ENCODE data around the gene CLCN1. TPM values are rescaled to one million over a fixed set of nuclear protein-coding genes. Genes with fewer than 3 reads are reported as not detected.
"Not testable (repeated sequence)": the region's sequence is repeated elsewhere in the genome, so short reads cannot be mapped to it uniquely, and the experiment has no call there.

Gene CLCN1
- total RNA-seq, 1 experiment from 2014 or later = not detected

GRCh38 chr7:143384661-143385631 is 69.0 kb downstream of the CLCN1 start:
- peak; percentile 74 for DNase-seq (ENCODE audit: low read depth)

- DNase-seq (ENCODE audit: low read depth) = no peak
Observed at GRCh38 chr7:143385891-143386781, 70.2 kb downstream of the CLCN1 start.

- DNase-seq (ENCODE audit: low read depth) = no peak
Observed at GRCh38 chr7:143387156-143387975, 71.5 kb downstream of the CLCN1 start.

- no peak for DNase-seq (ENCODE audit: low read depth)
Observed at GRCh38 chr7:143388051-143388450, 72.1 kb downstream of the CLCN1 start.

GRCh38 chr7:143388491-143389101 is 72.7 kb downstream of the CLCN1 start:
- no peak for DNase-seq (ENCODE audit: low read depth)

GRCh38 chr7:143389316-143390103 is 73.6 kb downstream of the CLCN1 start:
- no peak for DNase-seq (ENCODE audit: low read depth)

GRCh38 chr7:143390104-143390772 is 74.3 kb downstream of the CLCN1 start:
- DNase-seq (ENCODE audit: low read depth) = no peak

- DNase-seq (ENCODE audit: low read depth) = no peak
Observed at GRCh38 chr7:143390773-143391317, 74.9 kb downstream of the CLCN1 start.

- DNase-seq (ENCODE audit: low read depth) = peak; percentile 91
Observed at GRCh38 chr7:143391462-143392404, 75.8 kb downstream of the CLCN1 start.

GRCh38 chr7:143392427-143392826 is 76.5 kb downstream of the CLCN1 start:
- DNase-seq (ENCODE audit: low read depth) = not testable (repeated sequence)

GRCh38 chr7:143392875-143393266 is 77.0 kb downstream of the CLCN1 start:
- no peak for DNase-seq (ENCODE audit: low read depth)

GRCh38 chr7:143393267-143394041 is 77.5 kb downstream of the CLCN1 start:
- DNase-seq (ENCODE audit: low read depth) = no peak

GRCh38 chr7:143394068-143394467 is 78.2 kb downstream of the CLCN1 start:
- DNase-seq (ENCODE audit: low read depth) = no peak

- DNase-seq (ENCODE audit: low read depth) = no peak
Observed at GRCh38 chr7:143394777-143395176, 78.9 kb downstream of the CLCN1 start.

- no peak for DNase-seq (ENCODE audit: low read depth)
Observed at GRCh38 chr7:143395187-143396149, 79.6 kb downstream of the CLCN1 start.

GRCh38 chr7:143396182-143396581 is 80.3 kb downstream of the CLCN1 start:
- no peak for DNase-seq (ENCODE audit: low read depth)

Measured in LHCN-M2 (cell line).